Keratinocyte (primary cell): ENCODE data around the gene S100A13. TPM values are rescaled to one million over a fixed set of nuclear protein-coding genes. Genes with fewer than 3 reads are reported as not detected.
A peak's percentile ranks its signal among the peaks of the same experiment; 100 is the strongest.
"Not testable (repeated sequence)": the region's sequence is repeated elsewhere in the genome, so short reads cannot be mapped to it uniquely, and the experiment has no call there.

Source experiments
- DNase-seq: peaks from one replicate; pipeline ENCODE4 v3.0.0-alpha.2; 2011; ENCODE audit warnings: low read depth, missing footprints, low spot score
- FAIRE-seq: peaks from 2 replicates; lab custom pipeline; 2011; peaks lifted over from hg19 to GRCh38; lab: Jason Lieb, UNC
- H2AFZ ChIP-seq: 2 replicates; pipeline ENCODE4 v1.6.0; 2012; ENCODE audit warnings: low read length, control low read depth, inconsistent platforms; ENCODE audit not compliant: control insufficient read depth
- H3K27ac ChIP-seq: 2 replicates; pipeline ENCODE4 v1.5.1; 2011; ENCODE audit warnings: low read length; ENCODE audit not compliant: control insufficient read depth, insufficient read depth
- H3K27me3 ChIP-seq: 3 replicates; pipeline ENCODE4 v1.6.0; 2011; ENCODE audit warnings: low read length; ENCODE audit not compliant: control insufficient read depth, insufficient read depth; ENCODE audit errors: extremely low read depth
- H3K36me3 ChIP-seq, 2 experiments: 2 replicates in 1 of 2; 3 replicates in 1 of 2; pipeline ENCODE4 v1.5.1; 2011; ENCODE audit warnings: low read length in 2 of 2, mild to moderate bottlenecking in 1 of 2; ENCODE audit not compliant: control insufficient read depth in 2 of 2, insufficient read depth in 2 of 2; ENCODE audit errors: extremely low read depth in 1 of 2
- H3K4me1 ChIP-seq: 3 replicates; pipeline ENCODE4 v1.5.1; 2011; ENCODE audit warnings: low read length; ENCODE audit not compliant: control insufficient read depth, insufficient read depth; ENCODE audit errors: extremely low read depth
- H3K4me2 ChIP-seq: 3 replicates; pipeline ENCODE4 v1.6.0; 2011; ENCODE audit warnings: low read depth, low read length; ENCODE audit not compliant: control insufficient read depth, insufficient read depth; ENCODE audit errors: extremely low read depth
- H3K4me3 ChIP-seq, 3 experiments: fragments of 200-600 bp in 1 of 3; sonication (generic) in 1 of 3; 2 replicates in 2 of 3; 3 replicates in 1 of 3; pipeline ENCODE4 v1.5.1; 2011 to 2016; ENCODE audit warnings: low read length in 3 of 3, mild to moderate bottlenecking in 3 of 3, control low read depth in 2 of 3, inconsistent platforms in 1 of 3, low read depth in 1 of 3, mixed read lengths in 1 of 3, mixed run types in 1 of 3, moderate library complexity in 1 of 3; ENCODE audit not compliant: control insufficient read depth in 2 of 3, insufficient read depth in 2 of 3; ENCODE audit errors: extremely low read depth in 1 of 3
- H3K79me2 ChIP-seq: 2 replicates; pipeline ENCODE4 v1.6.0; 2012; ENCODE audit warnings: low read length; ENCODE audit not compliant: control insufficient read depth, insufficient read depth
- H3K9ac ChIP-seq: 3 replicates; pipeline ENCODE4 v1.6.0; 2011; ENCODE audit warnings: low read length; ENCODE audit not compliant: control insufficient read depth, insufficient read depth; ENCODE audit errors: extremely low read depth
- H3K9me1 ChIP-seq: 3 replicates; pipeline ENCODE4 v1.6.0; 2011; ENCODE audit warnings: low read length; ENCODE audit not compliant: control insufficient read depth, insufficient read depth; ENCODE audit errors: extremely low read depth
- H3K9me3 ChIP-seq: 2 replicates; pipeline ENCODE4 v1.5.1; 2012; ENCODE audit warnings: low read depth, low read length; ENCODE audit not compliant: control insufficient read depth
- H4K20me1 ChIP-seq: 3 replicates; pipeline ENCODE4 v1.6.0; 2011; ENCODE audit warnings: low read length; ENCODE audit not compliant: control insufficient read depth, insufficient read depth; ENCODE audit errors: extremely low read depth
- CTCF ChIP-seq, 3 experiments: IDR thresholded peaks in 1 of 3; conservative IDR thresholded peaks in 1 of 3; optimal IDR thresholded peaks in 1 of 3; 2 replicates in 2 of 3; 3 replicates in 1 of 3; pipeline versions ENCODE3 to v1.5.1; 2011; ENCODE audit warnings: low read length in 3 of 3, mild to moderate bottlenecking in 3 of 3, moderate library complexity in 2 of 3, control low read depth in 1 of 3, inconsistent platforms in 1 of 3; ENCODE audit not compliant: insufficient read depth in 2 of 3; ENCODE audit errors: extremely low read depth in 1 of 3
- EZH2 ChIP-seq: IDR thresholded peaks from one replicate; pipeline ENCODE4 v1.6.1; 2012; ENCODE audit warnings: inconsistent platforms, mild to moderate bottlenecking, low read length, moderate library complexity
- dilution Hi-C: fragments of 300-500 bp; cut with MboI; formaldehyde crosslinking; loops from one replicate; pipeline ENCODE4 v1.7.0; 2020; ENCODE audit warnings: low sequenced_read_pairs; ENCODE audit not compliant: extremely low pct_ligation_motif_present
- polyA minus RNA-seq, 3 experiments: library from RNA; depleted of rRNA, polyadenylated mRNA; stranded (reverse); fragments of >200 nt; gene quantifications; 1 replicate in 1 of 3; 2 replicates in 1 of 3; 3 replicates in 1 of 3; pipeline ENCODE4 v1.2.3, GENCODE V29; 2011
- polyA plus RNA-seq, 5 experiments: library from polyadenylated mRNA; depleted of rRNA in 3 of 5; stranded (reverse) in 3 of 5; stranded (forward) in 1 of 5; unstranded in 1 of 5; fragments of >200 nt; gene quantifications; 1 replicate in 1 of 5; 2 replicates in 3 of 5; 3 replicates in 1 of 5; pipeline versions ENCODE4 v1.2.1 to v1.2.3, GENCODE V29; 2011 to 2012; ENCODE audit warnings: missing spikeins in 2 of 5, low read depth in 1 of 5, low replicate concordance in 1 of 5

S100A13 gene
- 215 to 276 TPM (median 228 TPM) in 3 replicates for polyA plus RNA-seq
- 23.1 TPM for polyA plus RNA-seq (2011; ENCODE audit: low read depth)
- polyA plus RNA-seq (2011; cell fraction: cytosol; rRNA removed) = 196 and 254 TPM in 2 replicates
- 79.2 and 99.1 TPM in 2 replicates for polyA plus RNA-seq (2011; cell fraction: nucleus; rRNA removed)
- polyA plus RNA-seq (2012; ENCODE audit: low replicate concordance) = 67.0 and 191 TPM in 2 replicates
- 66.1 to 141 TPM (median 117 TPM) in 3 replicates for polyA minus RNA-seq
- polyA minus RNA-seq (2011; cell fraction: cytosol; rRNA and poly(A)+ RNA removed) = 64.7 TPM
- 10.3 and 13.6 TPM in 2 replicates for polyA minus RNA-seq (2011; cell fraction: nucleus; rRNA and poly(A)+ RNA removed)

GRCh38 chr1:153626904-153627714 is at the start of gene S100A13:
S100A13 (minus strand) TSS chr1:153627505; CDS start chr1:153626472, 1,033 bp downstream.
- H3K9me3 ChIP-seq = no peaks in the 10 kb centered on the region
- dilution Hi-C loops = no loop called here
- H3K79me2 ChIP-seq = peaks cover 17% of the 10 kb centered on the region
- DNase-seq (no peak), FAIRE-seq (no peak)
- H3K4me3 ChIP-seq = peak within 1 kb of the TSS; percentile 56 to 92 (median 87)
- peaks cover 6% of the 10 kb centered on the region for H3K9me1 ChIP-seq
- H3K27ac ChIP-seq = peak within 1 kb of the TSS; percentile 94
- H4K20me1 ChIP-seq = no peaks in the 10 kb centered on the region
- peak within 1 kb of the TSS; percentile 98 for H3K9ac ChIP-seq
- H2AFZ ChIP-seq = peak within 1 kb of the TSS; percentile 79
- peak within 1 kb of the TSS; percentile 100 for H3K4me2 ChIP-seq
- TF ChIP-seq CTCF (optimal IDR thresholded peaks at IDR 0.05 in 1 of 3, IDR thresholded peaks at IDR 0.05 in 1 of 3, conservative IDR thresholded peaks at IDR 0.05 in 1 of 3; ENCODE audit: extremely low read depth in 1 of 3, insufficient read depth in 2 of 3, low read length in 3 of 3) = peak; percentile 76 to 81 (median 80)
- TF ChIP-seq EZH2 = no peak
- H3K27me3 ChIP-seq = no peaks in the 10 kb centered on the region
- peaks cover 19% of the 10 kb centered on the region for H3K4me1 ChIP-seq
- peaks cover 11 to 15% of the 10 kb centered on the region in 2 experiments for H3K36me3 ChIP-seq

- H3K4me3 ChIP-seq = no peak overlapping the region
- no peak overlapping the region for H3K4me2 ChIP-seq
- no peak overlapping the region for H2AFZ ChIP-seq
- H4K20me1 ChIP-seq = no peaks in the 10 kb centered on the region
- dilution Hi-C loops = no loop called here
- H3K79me2 ChIP-seq = peaks cover 23% of the 10 kb centered on the region
- no peak for DNase-seq
- H3K9ac ChIP-seq = no peak overlapping the region
- H3K27ac ChIP-seq = no peak overlapping the region
- peaks cover 10% of the 10 kb centered on the region for H3K27me3 ChIP-seq
- H3K36me3 ChIP-seq = peaks cover 2 to 17% of the 10 kb centered on the region in 2 experiments
- H3K4me1 ChIP-seq = peaks cover 10% of the 10 kb centered on the region
- H3K9me1 ChIP-seq = no peaks in the 10 kb centered on the region
- no peak for FAIRE-seq
- H3K9me3 ChIP-seq = no peaks in the 10 kb centered on the region
- no peak for TF ChIP-seq CTCF (optimal IDR thresholded peaks at IDR 0.05 in 1 of 3, IDR thresholded peaks at IDR 0.05 in 1 of 3, conservative IDR thresholded peaks at IDR 0.05 in 1 of 3; ENCODE audit: extremely low read depth in 1 of 3, insufficient read depth in 2 of 3, low read length in 3 of 3)
- no peak for TF ChIP-seq EZH2
Measured at GRCh38 chr1:153673511-153673910, 46.2 kb upstream of the S100A13 start.

- H3K9me3 ChIP-seq, dilution Hi-C loops, H3K9me1 ChIP-seq, H3K27me3 ChIP-seq, H4K20me1 ChIP-seq, FAIRE-seq, DNase-seq: not testable (repeated sequence)
- Histone ChIP-seq H3K4me2 (peak overlapping the region; percentile 90), H2AFZ (peak overlapping the region; percentile 78), H3K79me2 (peaks cover 34% of the 10 kb centered on the region), H3K4me1 (peaks cover 10% of the 10 kb centered on the region), H3K9ac (peak overlapping the region; percentile 66), H3K27ac (peak overlapping the region; percentile 81), H3K4me3 (peak overlapping the region; percentile 31 to 71 (median 60)), H3K36me3 (peaks cover 9 to 32% of the 10 kb centered on the region in 2 experiments)
Measured at GRCh38 chr1:153671628-153672353, 44.5 kb upstream of the S100A13 start.
